ENCODE results near the gene TMEM201.

Gene TMEM201

GRCh38 chr1:9593492-9594465 is 5.1 kb downstream of the TMEM201 start:
- peak; percentile 15 for TF ChIP-seq CTCF (IDR thresholded peaks at IDR 0.05; ENCODE audit: low read depth, low read length, missing control alignments)
- in situ Hi-C loops (cut with HindIII; ENCODE audit: low sequenced_read_pairs) = no loop called here
- H3K4me3 ChIP-seq (ENCODE audit: low read depth, low read length) = no peak overlapping the region
- DNase-seq (ENCODE audit: low read depth) = no peak

GRCh38 chr1:9594471-9595155 is 5.9 kb downstream of the TMEM201 start:
- no peak for TF ChIP-seq CTCF (IDR thresholded peaks at IDR 0.05; ENCODE audit: low read depth, low read length, missing control alignments)
- DNase-seq (ENCODE audit: low read depth) = no peak
- in situ Hi-C loops (cut with HindIII; ENCODE audit: low sequenced_read_pairs) = no loop called here
- H3K4me3 ChIP-seq (ENCODE audit: low read depth, low read length) = no peak overlapping the region

- no peak for TF ChIP-seq CTCF (IDR thresholded peaks at IDR 0.05; ENCODE audit: low read depth, low read length, missing control alignments)
- DNase-seq (ENCODE audit: low read depth) = no peak
- H3K4me3 ChIP-seq (ENCODE audit: low read depth, low read length) = no peak overlapping the region
- in situ Hi-C loops (cut with HindIII; ENCODE audit: low sequenced_read_pairs) = no loop called here
These were observed 6.7 kb downstream of the TMEM201 start for GRCh38 chr1:9595156-9595967.

GRCh38 chr1:9595968-9596340 is 7.2 kb downstream of the TMEM201 start:
- in situ Hi-C loops (cut with HindIII; ENCODE audit: low sequenced_read_pairs) = no loop called here
- DNase-seq (ENCODE audit: low read depth) = no peak
- H3K4me3 ChIP-seq (ENCODE audit: low read depth, low read length) = no peak overlapping the region
- no peak for TF ChIP-seq CTCF (IDR thresholded peaks at IDR 0.05; ENCODE audit: low read depth, low read length, missing control alignments)

- in situ Hi-C loops (cut with HindIII; ENCODE audit: low sequenced_read_pairs) = no loop called here
- no peak overlapping the region for H3K4me3 ChIP-seq (ENCODE audit: low read depth, low read length)
- DNase-seq (ENCODE audit: low read depth) = no peak
- no peak for TF ChIP-seq CTCF (IDR thresholded peaks at IDR 0.05; ENCODE audit: low read depth, low read length, missing control alignments)
These were observed 7.9 kb downstream of the TMEM201 start for GRCh38 chr1:9596415-9597123.

All from astrocyte of the cerebellum (primary cell).